ENCODE results near the gene LMO1. TPM values are rescaled to one million over a fixed set of nuclear protein-coding genes. Genes with fewer than 3 reads are reported as not detected.

The LMO1 gene
- total RNA-seq, 2 donors from 2014 or later: not detected

DNA sequence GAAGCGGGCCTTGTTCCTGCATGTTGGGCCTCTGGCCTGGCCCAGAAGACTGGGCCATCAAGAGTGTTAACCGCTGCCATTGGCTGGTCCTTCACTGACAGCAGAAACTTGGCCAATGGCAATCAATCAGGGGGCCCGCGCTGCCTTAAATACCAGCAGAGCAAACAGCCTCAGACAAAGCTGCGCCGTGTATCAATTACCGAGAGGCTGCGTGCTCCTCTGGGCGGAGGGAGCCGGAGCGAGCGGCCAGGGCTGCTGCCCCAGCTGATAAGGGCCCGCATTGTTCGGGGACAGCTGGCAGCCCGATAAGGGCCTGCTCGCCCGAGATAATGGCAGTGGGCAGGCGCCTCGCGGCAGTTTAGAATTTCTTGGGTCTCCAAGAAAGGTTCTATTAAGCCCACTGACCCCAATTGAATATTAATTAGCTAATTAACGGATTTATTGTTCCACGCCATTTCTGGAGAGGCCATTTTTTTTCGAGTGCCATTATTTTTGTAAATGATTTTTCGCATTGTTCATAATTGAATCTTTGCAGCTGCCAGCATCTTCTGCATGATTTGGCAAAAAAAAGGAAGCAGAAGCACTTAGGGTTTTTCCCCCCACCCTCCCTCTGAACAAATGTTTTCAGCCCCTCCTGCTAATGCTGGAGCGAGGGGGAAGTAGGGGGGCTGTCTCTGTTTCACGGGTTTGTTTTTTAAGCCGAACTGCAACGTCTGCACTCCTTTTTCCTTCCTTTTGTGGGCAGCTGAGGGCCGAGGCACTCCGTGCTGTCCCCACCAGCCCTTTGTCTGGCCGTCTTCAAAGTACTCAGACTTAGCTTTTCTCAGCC lies 57.2 kb downstream of the LMO1 start:
- no peak for ATAC-seq (replicated peaks)
- Mint-ChIP-seq H3K36me3 (ENCODE audit: low read depth) (no peaks in the 10 kb centered on the region), H3K4me3 (no peak overlapping the region), H3K27me3 (peaks cover 38% of the 10 kb centered on the region), H3K27ac (no peak overlapping the region), H3K4me1 (no peaks in the 10 kb centered on the region), H3K9me3 (peaks cover 3% of the 10 kb centered on the region)

DNA sequence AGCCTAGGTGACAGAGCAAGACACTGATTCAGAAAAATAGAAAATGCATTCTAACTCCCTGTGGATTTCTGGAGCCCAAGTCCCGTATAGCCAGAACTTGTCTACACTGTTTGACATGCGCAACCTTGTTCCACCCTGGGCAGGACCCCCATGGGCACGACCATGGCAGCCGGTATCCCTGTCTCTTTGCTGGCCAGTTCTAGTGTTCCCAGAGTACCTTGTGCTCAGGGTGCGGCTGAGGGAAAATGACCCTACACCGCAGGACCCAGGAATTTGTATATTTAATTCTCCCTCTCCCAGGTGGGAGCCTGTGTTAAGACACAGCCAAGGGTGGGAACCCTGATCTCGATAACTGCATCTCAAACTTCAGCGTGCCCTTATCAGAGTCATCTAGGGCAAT lies 58.1 kb downstream of the LMO1 start:
- Mint-ChIP-seq H3K36me3 (ENCODE audit: low read depth) (no peaks in the 10 kb centered on the region), H3K27me3 (peaks cover 38% of the 10 kb centered on the region), H3K9me3 (peaks cover 3% of the 10 kb centered on the region), H3K4me1 (no peaks in the 10 kb centered on the region), H3K4me3 (no peak overlapping the region), H3K27ac (no peak overlapping the region)
- ATAC-seq (replicated peaks): no peak

DNA sequence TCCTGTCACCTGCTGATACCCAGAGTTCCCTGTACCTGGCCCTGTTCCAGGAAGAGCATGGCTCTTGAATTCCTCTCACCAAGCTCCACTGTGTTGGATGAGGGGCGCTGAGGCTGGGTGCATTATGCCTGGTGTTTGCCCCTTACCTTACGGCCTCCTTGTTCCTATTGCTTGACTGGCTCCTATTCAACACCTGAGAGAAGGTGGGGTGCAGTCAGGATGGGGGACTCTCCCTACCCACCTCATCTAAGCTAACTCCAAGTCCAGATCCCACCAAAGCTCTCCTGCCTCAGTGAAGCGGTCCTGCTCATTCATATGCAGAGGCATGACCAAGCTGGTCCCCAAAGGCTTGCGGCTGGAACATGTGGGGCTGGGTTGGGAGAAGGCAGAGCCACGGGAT lies 59.1 kb downstream of the LMO1 start:
- no peak overlapping the region for H3K4me3 Mint-ChIP-seq

DNA sequence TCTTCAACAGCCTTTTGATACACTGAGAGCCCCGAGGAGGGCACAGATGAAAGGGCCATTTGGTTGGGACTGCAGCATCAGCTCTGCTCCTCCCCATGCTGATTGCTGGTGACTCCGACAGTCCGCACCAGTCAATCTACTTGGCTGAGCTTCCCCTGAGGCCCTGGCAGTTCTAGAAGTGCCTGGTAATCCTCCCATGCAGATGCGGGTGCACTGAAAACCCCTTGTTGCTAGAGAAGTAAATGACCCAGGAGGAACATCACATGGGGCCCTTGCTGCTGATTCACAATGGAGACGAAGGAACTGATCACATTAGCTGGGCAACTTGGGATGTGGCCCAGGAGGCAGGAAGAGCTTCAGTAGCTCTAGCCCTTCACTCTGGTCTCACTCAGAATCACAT lies 59.7 kb downstream of the LMO1 start:
- H3K27ac Mint-ChIP-seq: no peak overlapping the region
- peaks cover 41% of the 10 kb centered on the region for H3K27me3 Mint-ChIP-seq
- H3K4me3 Mint-ChIP-seq: no peak overlapping the region
- no peak for ATAC-seq (replicated peaks)
- H3K36me3 Mint-ChIP-seq (ENCODE audit: low read depth): no peaks in the 10 kb centered on the region
- no peaks in the 10 kb centered on the region for H3K4me1 Mint-ChIP-seq
- peaks cover 3% of the 10 kb centered on the region for H3K9me3 Mint-ChIP-seq

More for the DNA sequence above, 59.1 kb downstream of the LMO1 start:
- H3K27me3 Mint-ChIP-seq: peaks cover 38% of the 10 kb centered on the region
- H3K27ac Mint-ChIP-seq: no peak overlapping the region
- no peak for ATAC-seq (replicated peaks)
- no peaks in the 10 kb centered on the region for H3K4me1 Mint-ChIP-seq
- no peaks in the 10 kb centered on the region for H3K36me3 Mint-ChIP-seq (ENCODE audit: low read depth)
- peaks cover 3% of the 10 kb centered on the region for H3K9me3 Mint-ChIP-seq

DNA sequence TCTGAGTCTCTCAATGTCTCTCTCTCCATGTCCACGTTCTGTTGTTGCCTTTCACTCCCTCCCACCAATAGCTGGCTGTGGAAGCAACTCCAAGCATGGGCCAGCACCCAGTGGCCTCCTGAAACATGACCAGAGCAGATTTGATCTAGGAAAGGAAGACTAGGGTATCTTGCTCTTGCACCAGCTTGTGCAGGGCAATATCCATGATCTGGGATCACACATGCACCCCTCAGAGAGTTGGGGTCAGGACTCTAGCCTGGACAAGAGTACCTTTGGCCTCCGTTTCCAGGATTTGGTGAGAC lies 60.3 kb downstream of the LMO1 start:
- Mint-ChIP-seq H3K9me3 (peaks cover 3% of the 10 kb centered on the region), H3K4me1 (no peaks in the 10 kb centered on the region), H3K36me3 (ENCODE audit: low read depth) (no peaks in the 10 kb centered on the region), H3K4me3 (no peak overlapping the region), H3K27me3 (peaks cover 44% of the 10 kb centered on the region), H3K27ac (no peak overlapping the region)
- ATAC-seq (replicated peaks): no peak

DNA sequence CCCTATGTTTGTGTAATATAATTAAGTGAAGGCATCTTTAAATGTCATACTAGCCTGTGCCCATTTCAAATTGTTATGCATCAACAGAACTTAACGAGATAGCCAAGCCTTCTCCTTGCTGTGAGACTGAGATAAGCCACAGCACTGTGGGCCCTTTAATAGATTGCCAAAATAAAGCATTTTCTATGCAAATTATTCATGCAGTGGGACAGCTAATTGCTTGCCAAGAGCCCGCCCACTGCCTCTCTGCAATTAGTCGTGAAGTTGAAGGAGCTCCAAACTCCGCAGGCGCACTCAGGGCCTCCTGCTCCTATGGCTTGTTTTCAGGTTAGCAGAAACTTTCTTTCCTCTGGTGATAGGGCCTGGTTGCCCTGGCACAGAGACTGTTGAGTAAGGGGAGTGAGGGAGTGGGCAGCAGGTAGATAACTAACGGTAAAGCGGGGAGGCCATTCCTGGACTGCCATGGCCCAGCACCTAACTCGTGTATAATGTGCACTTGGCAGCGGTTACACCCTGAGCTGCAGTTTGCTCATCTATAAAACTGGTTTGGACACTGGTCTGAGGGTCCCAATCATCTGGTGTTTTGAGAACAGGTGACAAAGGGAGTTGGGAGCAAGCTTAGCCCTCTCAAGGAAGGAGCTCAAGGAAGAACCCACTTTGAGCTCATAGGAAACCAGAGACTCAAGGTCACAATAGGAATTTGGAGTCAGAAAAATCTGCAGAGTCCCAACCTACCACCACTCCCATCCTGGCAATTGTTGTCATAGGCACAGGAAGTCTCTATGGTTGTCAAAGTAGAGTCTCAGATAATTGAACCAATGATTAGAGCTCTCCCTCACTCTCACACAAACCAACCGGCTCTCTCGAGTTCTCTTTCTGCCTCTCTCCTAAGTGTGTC lies 60.9 kb downstream of the LMO1 start:
- no peak overlapping the region for H3K4me3 Mint-ChIP-seq
- peaks cover 41% of the 10 kb centered on the region for H3K27me3 Mint-ChIP-seq
- H3K4me1 Mint-ChIP-seq: no peaks in the 10 kb centered on the region
- H3K36me3 Mint-ChIP-seq (ENCODE audit: low read depth): no peaks in the 10 kb centered on the region
- no peak overlapping the region for H3K27ac Mint-ChIP-seq
- ATAC-seq (replicated peaks): no peak
- H3K9me3 Mint-ChIP-seq: peaks cover 3% of the 10 kb centered on the region

DNA sequence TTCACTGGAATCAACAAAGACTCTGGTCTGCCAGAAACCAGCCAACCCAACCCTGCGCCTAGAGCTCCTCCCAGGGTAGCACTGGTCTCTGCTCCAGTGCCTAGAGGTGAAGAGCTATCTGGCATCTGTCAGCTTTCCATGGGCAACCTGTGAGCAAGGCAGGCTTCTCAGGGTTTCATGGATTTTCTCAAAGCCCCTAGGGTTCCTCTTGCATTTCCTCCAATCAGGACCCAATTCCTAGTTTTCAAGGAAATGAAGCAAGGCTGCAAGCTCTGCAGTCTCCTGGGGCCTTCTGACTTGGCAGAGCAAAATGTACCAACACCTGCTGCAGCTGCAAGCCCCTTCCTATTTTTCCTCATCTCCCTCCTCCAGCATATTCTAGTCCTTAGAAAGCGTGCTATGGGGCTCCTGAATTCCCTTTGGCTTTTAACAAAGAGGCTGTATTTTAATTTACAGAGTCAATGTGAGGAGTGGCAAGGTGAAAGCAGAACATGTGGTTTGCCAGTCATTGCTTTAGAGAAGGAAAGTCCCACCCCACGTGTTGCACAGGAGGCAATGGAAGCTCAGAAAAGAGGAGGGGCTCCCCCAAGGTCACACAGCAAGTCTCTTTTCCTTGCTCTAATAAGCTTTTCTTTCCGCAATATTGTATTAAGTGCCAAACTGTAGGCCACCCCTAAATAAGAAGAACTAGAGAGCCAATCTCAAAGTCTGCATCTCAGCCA lies 61.9 kb downstream of the LMO1 start:
- H3K36me3 Mint-ChIP-seq (ENCODE audit: low read depth): no peaks in the 10 kb centered on the region
- no peak overlapping the region for H3K27ac Mint-ChIP-seq
- H3K9me3 Mint-ChIP-seq: peaks cover 3% of the 10 kb centered on the region
- H3K4me1 Mint-ChIP-seq: no peaks in the 10 kb centered on the region
- no peak for ATAC-seq (replicated peaks)
- H3K4me3 Mint-ChIP-seq: no peak overlapping the region
- H3K27me3 Mint-ChIP-seq: peaks cover 40% of the 10 kb centered on the region

DNA sequence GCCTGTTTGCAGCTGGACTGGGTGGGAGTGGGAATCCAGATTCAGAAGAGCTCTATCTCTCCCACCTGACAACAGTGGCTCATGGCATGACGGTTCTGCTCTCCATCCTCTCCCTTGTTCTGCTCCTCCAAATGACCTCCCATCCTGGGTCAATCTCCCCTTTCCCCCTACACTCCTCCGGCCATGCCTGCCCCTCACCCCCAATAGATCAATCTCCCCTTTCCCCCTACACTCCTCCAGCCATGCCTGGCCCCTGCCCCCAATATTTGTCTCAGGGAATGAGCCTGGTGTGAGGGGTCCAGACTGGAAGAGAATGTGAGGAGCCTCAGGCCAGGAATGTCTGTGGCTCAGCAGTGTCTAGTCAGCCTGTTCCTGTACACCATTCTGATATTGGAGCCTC lies 64.0 kb downstream of the LMO1 start:
- Mint-ChIP-seq H3K36me3 (ENCODE audit: low read depth) (no peaks in the 10 kb centered on the region), H3K4me3 (no peak overlapping the region), H3K27ac (no peak overlapping the region), H3K4me1 (no peaks in the 10 kb centered on the region), H3K27me3 (peaks cover 44% of the 10 kb centered on the region), H3K9me3 (peaks cover 3% of the 10 kb centered on the region)
- ATAC-seq (replicated peaks): no peak

DNA sequence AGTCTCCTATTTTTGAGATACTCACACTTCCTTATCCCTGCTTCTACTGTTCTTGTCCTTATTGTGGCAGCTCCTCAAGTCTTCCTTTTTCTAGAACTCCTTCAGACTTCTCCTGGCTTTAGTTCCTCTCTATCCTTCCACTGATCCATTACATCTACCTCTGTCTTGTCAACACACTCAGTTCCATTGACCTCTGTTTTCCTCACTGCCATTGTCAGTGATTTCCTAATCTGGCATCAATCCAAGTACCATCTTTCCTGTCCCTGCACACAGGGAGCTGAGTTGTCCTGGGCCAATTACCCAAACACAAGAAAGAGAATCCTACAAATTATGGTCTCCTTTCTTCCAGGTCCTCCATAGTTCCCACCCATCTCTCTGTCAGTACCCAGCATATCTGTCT lies 66.9 kb downstream of the LMO1 start:
- no peak overlapping the region for H3K4me3 Mint-ChIP-seq

DNA sequence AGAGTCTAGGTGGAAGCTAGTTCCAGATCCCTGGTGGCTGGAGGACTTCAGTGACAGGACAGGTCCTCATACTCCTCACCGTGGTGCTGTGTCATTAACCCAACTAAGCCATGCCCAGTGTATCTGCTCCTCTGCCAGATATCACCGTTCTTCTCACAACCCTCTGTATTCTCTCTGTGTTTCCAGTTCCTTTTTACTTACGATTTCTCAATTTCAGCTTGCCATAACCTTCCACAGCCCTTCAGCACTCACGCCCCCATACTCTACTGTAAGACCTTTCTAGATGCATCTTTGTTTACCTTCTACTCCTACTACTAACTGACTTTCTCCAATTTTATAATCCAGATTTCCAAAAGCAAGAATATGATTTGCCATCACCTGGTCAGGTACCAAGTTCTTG lies 68.7 kb downstream of the LMO1 start:
- Mint-ChIP-seq H3K36me3 (ENCODE audit: low read depth) (no peaks in the 10 kb centered on the region), H3K9me3 (no peaks in the 10 kb centered on the region), H3K27ac (no peak overlapping the region), H3K4me1 (no peaks in the 10 kb centered on the region), H3K4me3 (no peak overlapping the region), H3K27me3 (peaks cover 49% of the 10 kb centered on the region)
- no peak for ATAC-seq (replicated peaks)

More for the DNA sequence above, 66.9 kb downstream of the LMO1 start:
- no peak overlapping the region for H3K27ac Mint-ChIP-seq
- no peaks in the 10 kb centered on the region for H3K36me3 Mint-ChIP-seq (ENCODE audit: low read depth)
- peaks cover 44% of the 10 kb centered on the region for H3K27me3 Mint-ChIP-seq
- no peak for ATAC-seq (replicated peaks)
- H3K4me1 Mint-ChIP-seq: no peaks in the 10 kb centered on the region
- H3K9me3 Mint-ChIP-seq: no peaks in the 10 kb centered on the region

DNA sequence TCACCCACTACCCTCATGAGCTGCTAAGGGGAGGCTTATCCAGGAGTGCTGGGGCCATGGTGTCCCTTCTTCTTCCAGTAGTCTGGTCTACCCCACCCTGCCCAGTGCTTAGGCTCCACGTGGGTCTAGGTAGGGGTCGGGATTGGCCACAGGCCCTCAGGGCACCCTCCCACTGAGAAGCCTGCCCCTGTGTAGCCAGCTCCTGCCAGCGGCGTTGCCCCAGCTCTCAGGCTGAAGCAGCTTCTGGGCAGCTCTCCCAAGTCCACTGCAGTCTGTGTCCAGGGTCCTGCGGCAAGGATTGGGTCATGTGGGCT lies 70.8 kb downstream of the LMO1 start:
- H3K27me3 Mint-ChIP-seq: peaks cover 39% of the 10 kb centered on the region
- ATAC-seq (replicated peaks): no peak
- H3K9me3 Mint-ChIP-seq: no peaks in the 10 kb centered on the region
- H3K27ac Mint-ChIP-seq: no peak overlapping the region
- H3K36me3 Mint-ChIP-seq (ENCODE audit: low read depth): no peaks in the 10 kb centered on the region
- no peaks in the 10 kb centered on the region for H3K4me1 Mint-ChIP-seq
- H3K4me3 Mint-ChIP-seq: no peak overlapping the region

DNA sequence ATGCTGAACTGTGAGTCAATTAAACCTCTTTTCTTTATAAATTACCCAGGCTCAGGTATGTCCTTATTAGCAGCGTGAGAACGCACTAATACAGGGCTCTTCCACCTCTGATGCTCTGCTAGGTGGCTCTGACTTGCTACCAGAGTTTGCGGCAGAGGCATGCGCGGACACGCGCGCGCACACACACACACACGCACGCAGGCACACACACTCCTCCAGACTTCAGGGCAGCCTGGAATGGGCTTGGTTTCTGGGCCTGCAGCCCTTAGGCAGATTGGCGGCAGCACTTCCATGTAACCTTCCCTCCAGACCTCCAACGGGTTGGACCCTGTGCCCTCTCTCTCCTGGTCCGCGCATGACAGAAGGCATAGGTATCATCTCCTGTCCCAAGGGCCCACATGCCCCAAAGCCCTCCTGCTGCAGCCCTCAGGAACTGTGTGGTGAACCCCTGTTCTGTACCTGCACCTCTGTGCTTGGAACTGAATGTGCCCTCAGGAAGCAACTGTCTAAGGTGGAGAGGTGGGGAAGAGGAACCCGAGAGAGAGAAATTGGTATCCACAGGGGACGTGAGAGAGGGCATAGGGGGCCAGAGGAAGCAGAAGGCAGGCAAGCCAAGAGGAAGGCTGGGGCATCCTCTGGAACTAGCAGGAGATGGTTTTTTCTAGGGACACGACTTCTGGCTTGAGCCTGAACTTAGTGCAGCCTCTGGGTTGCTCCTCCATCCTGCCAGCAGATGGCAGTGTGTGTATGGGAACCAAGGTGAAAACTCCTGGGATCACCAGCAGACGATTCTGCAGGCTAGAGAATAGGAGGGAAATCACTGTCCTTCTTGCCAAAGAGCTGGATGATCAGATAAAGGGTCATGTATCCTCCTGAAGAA lies 71.4 kb downstream of the LMO1 start:
- H3K9me3 Mint-ChIP-seq: no peaks in the 10 kb centered on the region
- no peak overlapping the region for H3K4me3 Mint-ChIP-seq
- no peaks in the 10 kb centered on the region for H3K36me3 Mint-ChIP-seq (ENCODE audit: low read depth)
- ATAC-seq (replicated peaks): peak; percentile 47
- H3K27me3 Mint-ChIP-seq: peaks cover 35% of the 10 kb centered on the region
- no peak overlapping the region for H3K27ac Mint-ChIP-seq
- no peaks in the 10 kb centered on the region for H3K4me1 Mint-ChIP-seq

DNA sequence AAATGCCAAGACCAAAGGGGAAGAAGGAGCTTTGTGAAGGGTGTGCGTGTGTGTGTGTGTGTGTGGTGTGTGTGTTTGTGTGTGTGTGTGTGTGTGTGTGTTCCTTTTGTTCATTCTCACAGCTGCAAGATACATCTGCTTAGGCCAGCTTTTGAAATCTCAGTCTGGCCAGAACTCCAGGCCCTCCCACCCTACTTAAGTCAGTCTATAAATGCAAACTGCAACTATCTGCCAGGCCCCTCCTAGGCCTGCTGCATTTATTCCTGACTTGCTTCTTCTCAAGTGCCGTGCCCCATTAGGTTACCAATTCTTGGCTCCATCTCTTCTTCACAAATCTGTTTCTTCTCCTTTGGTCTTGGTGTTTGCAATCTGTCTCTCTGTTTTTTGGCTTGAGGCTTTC lies 73.2 kb downstream of the LMO1 start:
- peaks cover 38% of the 10 kb centered on the region for H3K27me3 Mint-ChIP-seq
- no peaks in the 10 kb centered on the region for H3K4me1 Mint-ChIP-seq
- H3K36me3 Mint-ChIP-seq (ENCODE audit: low read depth): no peaks in the 10 kb centered on the region
- no peak for ATAC-seq (replicated peaks)
- H3K9me3 Mint-ChIP-seq: no peaks in the 10 kb centered on the region
- no peak overlapping the region for H3K27ac Mint-ChIP-seq
- no peak overlapping the region for H3K4me3 Mint-ChIP-seq

DNA sequence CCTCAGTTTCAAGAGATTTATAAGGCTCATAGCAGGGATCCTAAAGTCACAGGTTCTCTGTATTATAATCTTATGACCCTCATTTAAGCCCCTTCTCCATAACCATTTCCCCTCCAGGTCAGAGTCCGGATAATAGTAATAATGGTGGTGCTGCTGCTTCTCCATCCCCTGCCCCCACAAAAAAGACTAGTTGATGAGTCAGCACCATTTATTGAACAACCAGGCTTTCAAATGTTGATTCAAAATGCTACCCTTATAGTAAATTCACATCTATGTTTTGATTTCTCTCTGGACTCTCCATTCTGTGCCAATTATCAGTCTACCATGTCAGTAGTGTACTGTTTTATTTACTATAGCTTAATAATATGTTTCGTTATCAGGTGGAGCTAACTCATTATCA lies 77.2 kb downstream of the LMO1 start:
- Mint-ChIP-seq H3K27ac (no peak overlapping the region), H3K27me3 (peaks cover 17% of the 10 kb centered on the region), H3K4me3 (no peak overlapping the region), H3K36me3 (ENCODE audit: low read depth) (no peaks in the 10 kb centered on the region), H3K4me1 (no peaks in the 10 kb centered on the region), H3K9me3 (no peaks in the 10 kb centered on the region)
- ATAC-seq (replicated peaks): no peak
